HEK293T (cell line): ENCODE data around the gene TFF1.

Experiments
- BHLHE40 ChIP-seq: fragments of 450-650 bp; IDR thresholded peaks from 2 replicates; pipeline ENCODE4 v1.6.1; 2016; ENCODE audit warnings: mild to moderate bottlenecking, moderate library complexity, borderline replicate concordance
- FOXK2 ChIP-seq: fragments of 450-650 bp; IDR thresholded peaks from 2 replicates; pipeline ENCODE4 v1.6.1; 2016; ENCODE audit warnings: mild to moderate bottlenecking
- HDGF ChIP-seq: fragments of 450-650 bp; IDR thresholded peaks from 2 replicates; pipeline ENCODE4 v1.6.1; 2017; ENCODE audit warnings: antibody characterized with exemption, borderline replicate concordance
- LEF1 ChIP-seq: fragments of 450-650 bp; IDR thresholded peaks from 2 replicates; pipeline ENCODE4 v1.6.1; 2017; ENCODE audit warnings: mild to moderate bottlenecking, borderline replicate concordance
- NFRKB ChIP-seq: fragments of 450-650 bp; IDR thresholded peaks from 2 replicates; pipeline ENCODE4 v1.6.1; 2016; ENCODE audit warnings: mild to moderate bottlenecking, moderate library complexity
- SP1 ChIP-seq: fragments of 450-650 bp; IDR thresholded peaks from 2 replicates; pipeline ENCODE4 v1.6.1; 2017
- SUZ12 ChIP-seq: fragments of 450-650 bp; IDR thresholded peaks from 2 replicates; pipeline ENCODE4 v1.6.1; 2016; ENCODE audit warnings: mild to moderate bottlenecking
- TARDBP ChIP-seq: fragments of 450-650 bp; IDR thresholded peaks from 2 replicates; pipeline ENCODE4 v1.6.1; 2016
- TF ChIP-seq, protein P1 (sequence below): fragments of 450-650 bp; IDR thresholded peaks from 2 replicates; pipeline ENCODE4 v1.6.1; 2016

DNA sequence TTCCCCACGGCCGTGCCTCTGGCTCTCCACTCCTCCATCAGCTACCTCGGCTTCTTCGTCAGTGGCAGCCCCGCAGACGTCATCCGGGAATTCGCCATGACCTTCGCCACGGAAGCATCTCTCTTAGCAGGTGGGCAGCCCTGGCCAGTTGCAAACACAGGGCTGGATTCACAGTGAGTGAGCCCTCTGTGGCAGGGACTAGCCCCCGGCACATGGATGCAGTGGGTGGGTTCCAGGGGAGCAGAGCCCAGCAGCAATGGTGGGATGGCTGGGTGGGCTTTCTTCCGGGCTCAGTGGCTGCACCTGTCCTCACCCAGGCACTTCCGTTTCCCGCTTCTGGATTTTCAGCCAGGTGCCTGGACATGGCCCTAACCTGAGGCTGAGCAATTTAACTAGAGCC, 46.8 kb upstream of the TFF1 start:
- TF ChIP-seq SP1 (no peak), LEF1 (no peak), NFRKB (no peak), FOXK2 (no peak), BHLHE40 (no peak), SUZ12 (no peak), TARDBP (no peak), HDGF (no peak)
- TF ChIP-seq, protein P1, sequence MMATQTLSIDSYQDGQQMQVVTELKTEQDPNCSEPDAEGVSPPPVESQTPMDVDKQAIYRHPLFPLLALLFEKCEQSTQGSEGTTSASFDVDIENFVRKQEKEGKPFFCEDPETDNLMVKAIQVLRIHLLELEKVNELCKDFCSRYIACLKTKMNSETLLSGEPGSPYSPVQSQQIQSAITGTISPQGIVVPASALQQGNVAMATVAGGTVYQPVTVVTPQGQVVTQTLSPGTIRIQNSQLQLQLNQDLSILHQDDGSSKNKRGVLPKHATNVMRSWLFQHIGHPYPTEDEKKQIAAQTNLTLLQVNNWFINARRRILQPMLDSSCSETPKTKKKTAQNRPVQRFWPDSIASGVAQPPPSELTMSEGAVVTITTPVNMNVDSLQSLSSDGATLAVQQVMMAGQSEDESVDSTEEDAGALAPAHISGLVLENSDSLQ = no peak
